Measurements from ENCODE around the gene CPTP.
A peak's percentile ranks its signal among the peaks of the same experiment; 100 is the strongest.

Gene CPTP
- total RNA-seq = 15.0 to 23.0 (median 21.8) reads per million in 3 donors

DNA sequence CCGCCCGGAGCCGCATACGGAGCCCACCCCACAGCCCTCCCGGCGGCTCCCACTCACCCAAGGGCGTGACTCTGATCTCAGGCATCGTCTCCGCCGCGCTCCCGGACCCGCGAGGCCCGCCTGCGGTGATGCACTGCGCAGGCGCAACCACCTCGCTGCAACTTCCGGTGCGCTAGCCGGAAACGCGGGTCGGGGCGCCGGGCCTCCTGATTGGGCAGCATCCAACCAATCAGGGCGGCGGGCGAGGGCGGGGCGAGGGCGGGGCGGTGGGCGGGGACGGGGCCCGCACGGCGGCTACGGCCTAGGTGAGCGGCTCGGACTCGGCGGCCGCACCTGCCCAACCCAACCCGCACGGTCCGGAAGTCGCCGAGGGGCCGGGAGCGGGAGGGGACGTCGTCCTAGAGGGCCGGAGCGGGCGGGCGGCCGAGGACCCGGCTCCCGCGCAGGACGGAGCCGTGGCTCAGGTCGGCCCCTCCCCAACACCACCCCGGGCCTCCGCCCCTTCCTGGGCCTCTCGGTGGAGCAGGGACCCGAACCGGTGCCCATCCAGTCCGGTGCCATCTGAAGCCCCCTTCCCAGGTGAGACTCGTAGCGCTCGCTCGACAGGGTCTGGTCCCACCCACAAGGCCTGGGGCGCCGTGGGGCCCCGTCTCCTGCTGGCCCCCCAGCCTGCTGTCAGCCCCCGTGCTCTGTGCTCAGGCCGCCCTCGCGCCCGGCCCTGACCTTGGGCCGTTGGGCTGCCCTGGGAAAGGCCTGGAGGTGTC is at the start of gene CPTP, which contains the start of gene INTS11:
Gene CPTP (plus strand): TSS at position 279 of the 764 bp plus-strand sequence. CDS start 2,109 bp downstream, outside the sequence.
Gene INTS11 (minus strand): TSS at position 137 of the 764 bp plus-strand sequence. CDS start 52 bp downstream, at position 85.
- Histone ChIP-seq H3K4me1 (ENCODE audit: control insufficient read depth, insufficient read depth, low read length, poor library complexity, severe bottlenecking) (peaks cover 34% of the 10 kb centered on the region), H3K27ac (ENCODE audit: insufficient read depth, low read length, poor library complexity, severe bottlenecking) (peak within 1 kb of the TSS; percentile 77), H3K4me3 (ENCODE audit: insufficient read depth, low read depth, low read length, poor library complexity, severe bottlenecking) (peak within 1 kb of the TSS; percentile 78), H3K36me3 (ENCODE audit: control insufficient read depth, insufficient read depth, low read length) (peaks cover 31% of the 10 kb centered on the region), H3K9me3 (ENCODE audit: control insufficient read depth, low read length) (no peaks in the 10 kb centered on the region), H3K27me3 (replicated peaks; ENCODE audit: control insufficient read depth, insufficient read depth, low read length, poor library complexity, severe bottlenecking) (no peaks in the 10 kb centered on the region)
- DNase-seq = peak; percentile 91 to 96 (median 95)

DNA sequence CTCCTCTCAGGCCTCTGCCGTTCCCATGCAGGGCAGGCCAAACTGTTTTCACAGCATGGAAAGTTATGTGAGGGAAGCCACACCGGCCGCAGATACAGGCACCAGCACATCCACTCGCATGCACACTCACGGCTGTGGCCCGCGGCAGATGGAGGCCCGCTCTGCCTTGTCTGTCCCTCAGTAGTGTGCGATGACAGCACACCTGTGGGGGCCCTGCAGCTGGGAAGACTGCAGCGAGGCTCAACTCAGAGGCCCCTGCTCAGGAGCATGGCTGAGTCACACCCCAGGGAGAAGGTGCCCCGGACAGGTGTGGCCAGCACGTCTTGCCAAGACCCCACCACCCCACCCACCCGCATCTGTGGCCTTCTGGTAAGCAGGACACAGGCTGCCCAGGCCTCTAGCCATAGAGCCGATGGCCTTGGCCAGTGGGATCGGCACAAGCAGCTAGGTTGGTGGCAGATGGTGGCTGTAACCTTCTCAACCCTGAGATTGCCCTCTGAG is 49.6 kb upstream of the CPTP start:
- H3K36me3 ChIP-seq (ENCODE audit: control insufficient read depth, insufficient read depth, low read length) = no peaks in the 10 kb centered on the region
- no peak for DNase-seq
- H3K27me3 ChIP-seq (replicated peaks; ENCODE audit: control insufficient read depth, insufficient read depth, low read length, poor library complexity, severe bottlenecking) = no peaks in the 10 kb centered on the region
- H3K4me1 ChIP-seq (ENCODE audit: control insufficient read depth, insufficient read depth, low read length, poor library complexity, severe bottlenecking) = peaks cover 27% of the 10 kb centered on the region
- H3K9me3 ChIP-seq (ENCODE audit: control insufficient read depth, low read length) = no peaks in the 10 kb centered on the region
- H3K27ac ChIP-seq (ENCODE audit: insufficient read depth, low read length, poor library complexity, severe bottlenecking) = no peak overlapping the region
- H3K4me3 ChIP-seq (ENCODE audit: insufficient read depth, low read depth, low read length, poor library complexity, severe bottlenecking) = no peak overlapping the region

DNA sequence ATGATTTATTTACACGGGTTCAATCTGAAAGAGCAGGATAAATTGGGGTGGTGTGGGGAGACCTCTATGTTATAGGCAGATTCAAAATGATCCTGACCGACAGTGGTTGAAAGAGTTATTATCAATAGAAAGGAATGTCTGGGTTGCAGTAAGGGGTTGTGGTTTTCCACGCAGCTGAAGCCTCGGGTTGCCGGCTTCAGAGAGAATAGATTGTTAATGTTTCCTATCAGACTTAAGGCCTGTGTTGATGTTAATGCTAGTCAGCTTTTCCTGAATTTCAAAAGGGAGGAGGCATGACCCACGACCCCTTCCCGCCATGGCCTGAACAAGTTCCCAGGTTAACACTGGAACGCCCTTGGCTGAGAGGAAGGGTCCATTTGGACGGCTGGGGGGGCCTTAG is 48.8 kb upstream of the CPTP start:
- Histone ChIP-seq H3K27ac (ENCODE audit: insufficient read depth, low read length, poor library complexity, severe bottlenecking) (no peak overlapping the region), H3K36me3 (ENCODE audit: control insufficient read depth, insufficient read depth, low read length) (no peaks in the 10 kb centered on the region), H3K27me3 (replicated peaks; ENCODE audit: control insufficient read depth, insufficient read depth, low read length, poor library complexity, severe bottlenecking) (no peaks in the 10 kb centered on the region), H3K4me3 (ENCODE audit: insufficient read depth, low read depth, low read length, poor library complexity, severe bottlenecking) (no peak overlapping the region), H3K4me1 (ENCODE audit: control insufficient read depth, insufficient read depth, low read length, poor library complexity, severe bottlenecking) (peaks cover 24% of the 10 kb centered on the region), H3K9me3 (ENCODE audit: control insufficient read depth, low read length) (no peaks in the 10 kb centered on the region)
- no peak for DNase-seq

DNA sequence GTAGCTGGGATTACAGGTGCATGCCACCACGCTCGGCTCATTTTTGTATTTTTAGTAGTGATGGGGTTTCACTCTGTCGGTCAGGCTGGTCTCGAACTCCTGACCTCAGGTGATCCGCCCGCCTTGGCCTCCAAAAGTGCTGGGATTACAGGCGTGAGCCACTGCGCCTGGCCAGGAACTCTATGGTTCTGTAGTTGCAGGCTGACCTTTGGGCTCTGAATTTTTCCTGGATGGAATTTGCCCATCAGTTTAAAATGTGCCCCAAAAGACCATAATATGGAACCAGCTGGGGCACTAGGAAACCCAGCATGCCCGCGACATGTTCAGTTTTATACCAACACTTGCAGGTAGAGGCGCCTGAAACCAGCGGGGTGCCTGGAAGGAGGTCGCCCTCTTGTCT is 46.0 kb upstream of the CPTP start:
- no peak for DNase-seq
- Histone ChIP-seq H3K27ac (ENCODE audit: insufficient read depth, low read length, poor library complexity, severe bottlenecking) (no peak overlapping the region), H3K4me1 (ENCODE audit: control insufficient read depth, insufficient read depth, low read length, poor library complexity, severe bottlenecking) (peaks cover 5% of the 10 kb centered on the region), H3K36me3 (ENCODE audit: control insufficient read depth, insufficient read depth, low read length) (no peaks in the 10 kb centered on the region), H3K9me3 (ENCODE audit: control insufficient read depth, low read length) (no peaks in the 10 kb centered on the region), H3K4me3 (ENCODE audit: insufficient read depth, low read depth, low read length, poor library complexity, severe bottlenecking) (no peak overlapping the region), H3K27me3 (replicated peaks; ENCODE audit: control insufficient read depth, insufficient read depth, low read length, poor library complexity, severe bottlenecking) (no peaks in the 10 kb centered on the region)

DNA sequence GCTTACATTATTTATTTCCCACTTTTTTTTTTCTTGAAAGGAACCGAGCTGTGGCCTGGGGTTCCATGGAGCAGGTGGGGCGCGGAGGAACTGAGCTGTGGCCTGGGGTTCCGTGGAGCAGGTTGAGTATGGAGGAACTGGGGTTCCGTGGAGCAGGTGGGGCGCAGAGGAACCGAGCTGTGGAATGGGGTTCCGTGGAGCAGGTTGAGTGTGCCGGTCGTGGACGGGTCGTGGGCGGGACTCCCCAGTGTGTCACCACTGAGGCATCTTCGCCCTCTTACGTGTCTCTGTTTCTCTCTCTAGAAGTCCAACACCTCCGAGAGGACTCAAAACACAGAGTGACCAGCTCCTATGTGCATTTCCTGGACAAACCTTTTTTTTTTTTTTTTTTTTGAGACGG is 45.6 kb upstream of the CPTP start:
- Histone ChIP-seq H3K9me3 (ENCODE audit: control insufficient read depth, low read length) (no peaks in the 10 kb centered on the region), H3K36me3 (ENCODE audit: control insufficient read depth, insufficient read depth, low read length) (no peaks in the 10 kb centered on the region), H3K4me1 (ENCODE audit: control insufficient read depth, insufficient read depth, low read length, poor library complexity, severe bottlenecking) (peaks cover 4% of the 10 kb centered on the region), H3K27ac (ENCODE audit: insufficient read depth, low read length, poor library complexity, severe bottlenecking) (no peak overlapping the region), H3K27me3 (replicated peaks; ENCODE audit: control insufficient read depth, insufficient read depth, low read length, poor library complexity, severe bottlenecking) (no peaks in the 10 kb centered on the region), H3K4me3 (ENCODE audit: insufficient read depth, low read depth, low read length, poor library complexity, severe bottlenecking) (no peak overlapping the region)
- no peak for DNase-seq

DNA sequence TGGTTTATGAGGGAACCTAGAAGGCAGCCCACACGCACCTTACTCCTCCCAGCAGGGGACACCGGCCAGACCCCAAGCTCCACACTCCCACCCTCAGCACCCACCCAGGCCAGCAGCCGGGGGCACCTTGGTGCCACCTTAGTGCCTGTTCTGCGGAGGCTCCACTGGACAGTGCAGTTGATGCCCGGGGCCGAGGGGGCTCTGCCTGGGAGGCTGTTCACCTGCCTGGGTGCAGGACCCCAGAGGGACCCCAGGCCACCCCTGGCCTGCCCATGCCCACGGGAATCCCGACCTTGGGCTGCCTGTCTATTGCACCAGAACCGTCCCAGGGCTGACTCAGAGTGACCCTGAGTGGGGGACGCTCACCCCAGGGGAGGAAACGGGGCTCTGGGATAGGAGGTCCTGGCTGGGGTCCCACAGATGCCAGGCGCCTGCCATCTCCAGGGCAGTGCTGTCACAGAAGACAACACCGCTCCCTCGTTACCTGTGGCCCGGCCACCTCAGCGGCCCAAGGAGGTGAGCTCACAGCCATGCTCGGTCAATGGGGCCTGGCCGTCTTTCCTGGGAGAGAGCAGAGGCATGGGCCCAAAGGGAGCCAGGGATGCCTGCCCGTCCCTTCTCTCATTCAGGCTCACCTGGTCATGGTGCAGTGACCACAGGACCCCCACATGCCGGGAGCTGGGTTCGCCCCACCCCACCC is 43.7 kb upstream of the CPTP start:
- Histone ChIP-seq H3K4me3 (ENCODE audit: insufficient read depth, low read depth, low read length, poor library complexity, severe bottlenecking) (no peak overlapping the region), H3K27me3 (replicated peaks; ENCODE audit: control insufficient read depth, insufficient read depth, low read length, poor library complexity, severe bottlenecking) (no peaks in the 10 kb centered on the region), H3K27ac (ENCODE audit: insufficient read depth, low read length, poor library complexity, severe bottlenecking) (no peak overlapping the region), H3K36me3 (ENCODE audit: control insufficient read depth, insufficient read depth, low read length) (no peaks in the 10 kb centered on the region), H3K9me3 (ENCODE audit: control insufficient read depth, low read length) (no peaks in the 10 kb centered on the region), H3K4me1 (ENCODE audit: control insufficient read depth, insufficient read depth, low read length, poor library complexity, severe bottlenecking) (no peaks in the 10 kb centered on the region)
- DNase-seq = no peak

DNA sequence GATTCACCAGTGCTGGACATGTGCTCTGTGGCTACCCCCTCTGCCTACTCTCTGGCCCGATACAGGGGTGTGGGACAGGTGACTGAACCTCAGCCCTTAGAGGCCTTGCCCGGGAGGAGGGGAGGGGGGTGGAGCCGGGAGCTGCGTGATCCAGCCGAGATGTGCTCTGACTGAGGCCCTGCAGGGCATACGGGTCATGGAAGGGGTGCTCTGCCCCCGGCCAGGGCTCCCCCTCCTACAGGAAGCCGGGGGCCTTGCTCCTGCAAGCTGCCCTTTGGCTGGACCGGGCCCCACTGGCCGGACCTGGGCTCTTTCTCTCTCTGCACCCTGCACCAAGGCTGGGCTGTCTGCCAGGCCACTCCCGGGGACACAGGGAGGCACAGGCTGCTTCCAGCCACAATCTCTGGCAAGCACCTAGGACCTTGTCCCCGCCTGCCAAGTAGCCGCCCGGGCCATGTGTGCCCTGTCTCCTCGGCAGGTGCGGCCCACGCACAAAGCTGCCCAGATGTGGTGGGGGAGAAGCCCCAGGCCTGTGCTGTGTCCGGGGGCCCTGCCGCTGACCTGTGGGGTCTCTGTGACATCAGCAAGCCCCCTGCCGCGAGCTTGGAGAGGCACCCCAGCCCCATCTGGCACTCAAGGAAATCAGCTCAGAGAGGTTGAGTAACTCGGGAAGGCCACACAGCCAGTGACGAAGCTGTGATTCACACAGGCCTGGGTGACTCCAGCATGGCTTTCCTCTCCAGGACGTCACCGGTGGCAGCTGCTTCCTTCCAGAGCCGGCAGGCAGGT is 42.9 kb upstream of the CPTP start:
- Histone ChIP-seq H3K4me1 (ENCODE audit: control insufficient read depth, insufficient read depth, low read length, poor library complexity, severe bottlenecking) (no peaks in the 10 kb centered on the region), H3K27me3 (replicated peaks; ENCODE audit: control insufficient read depth, insufficient read depth, low read length, poor library complexity, severe bottlenecking) (no peaks in the 10 kb centered on the region), H3K9me3 (ENCODE audit: control insufficient read depth, low read length) (no peaks in the 10 kb centered on the region), H3K27ac (ENCODE audit: insufficient read depth, low read length, poor library complexity, severe bottlenecking) (no peak overlapping the region), H3K4me3 (ENCODE audit: insufficient read depth, low read depth, low read length, poor library complexity, severe bottlenecking) (no peak overlapping the region), H3K36me3 (ENCODE audit: control insufficient read depth, insufficient read depth, low read length) (no peaks in the 10 kb centered on the region)
- no peak for DNase-seq

DNA sequence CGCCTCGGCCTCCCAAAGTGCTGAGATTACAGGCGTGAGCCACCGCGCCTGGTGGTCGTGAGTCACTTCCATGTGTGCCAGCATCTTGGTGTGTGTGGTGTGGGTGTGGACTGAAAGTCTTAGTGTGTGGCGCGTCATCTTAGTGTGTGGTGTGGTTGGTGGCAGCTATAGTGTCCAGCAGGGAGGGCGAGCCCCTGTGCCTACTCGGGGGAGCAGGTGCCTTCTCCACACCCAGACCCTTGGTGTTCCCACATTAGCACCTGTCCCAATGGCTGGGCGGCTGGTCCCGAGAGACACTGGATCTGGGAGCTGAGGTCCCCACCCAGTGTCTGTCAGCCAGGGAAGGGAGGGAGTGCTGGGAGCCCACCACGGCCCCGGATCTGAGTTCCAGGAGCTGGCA is 41.6 kb upstream of the CPTP start:
- H3K9me3 ChIP-seq (ENCODE audit: control insufficient read depth, low read length) = no peaks in the 10 kb centered on the region
- H3K27me3 ChIP-seq (replicated peaks; ENCODE audit: control insufficient read depth, insufficient read depth, low read length, poor library complexity, severe bottlenecking) = no peaks in the 10 kb centered on the region
- no peak overlapping the region for H3K4me3 ChIP-seq (ENCODE audit: insufficient read depth, low read depth, low read length, poor library complexity, severe bottlenecking)
- H3K4me1 ChIP-seq (ENCODE audit: control insufficient read depth, insufficient read depth, low read length, poor library complexity, severe bottlenecking) = no peaks in the 10 kb centered on the region
- H3K27ac ChIP-seq (ENCODE audit: insufficient read depth, low read length, poor library complexity, severe bottlenecking) = no peak overlapping the region
- no peaks in the 10 kb centered on the region for H3K36me3 ChIP-seq (ENCODE audit: control insufficient read depth, insufficient read depth, low read length)
- DNase-seq = no peak

DNA sequence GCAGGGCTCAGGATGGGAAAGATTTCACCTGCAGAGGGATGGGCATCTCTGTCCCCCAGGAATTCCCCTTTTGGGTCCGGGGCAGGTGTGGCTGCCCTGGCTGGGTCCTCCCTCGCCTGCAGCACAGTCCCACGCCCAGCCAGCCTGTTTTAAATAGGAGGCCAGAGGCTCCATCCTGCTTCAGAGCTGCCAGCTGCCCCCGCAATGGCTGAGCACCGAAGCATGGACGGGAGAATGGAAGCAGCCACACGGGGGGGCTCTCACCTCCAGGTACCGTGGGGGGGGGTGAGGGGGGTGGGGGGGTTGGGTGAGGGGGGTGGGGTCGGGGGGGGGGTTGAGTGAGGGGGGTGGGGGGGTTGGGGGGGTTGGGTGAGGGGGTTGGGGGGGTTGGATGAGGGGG is 40.8 kb upstream of the CPTP start:
- no peak for DNase-seq

More for the DNA sequence above, 40.8 kb upstream of the CPTP start:
- Histone ChIP-seq H3K27ac (ENCODE audit: insufficient read depth, low read length, poor library complexity, severe bottlenecking) (no peak overlapping the region), H3K9me3 (ENCODE audit: control insufficient read depth, low read length) (no peaks in the 10 kb centered on the region), H3K4me3 (ENCODE audit: insufficient read depth, low read depth, low read length, poor library complexity, severe bottlenecking) (no peak overlapping the region), H3K36me3 (ENCODE audit: control insufficient read depth, insufficient read depth, low read length) (no peaks in the 10 kb centered on the region), H3K27me3 (replicated peaks; ENCODE audit: control insufficient read depth, insufficient read depth, low read length, poor library complexity, severe bottlenecking) (no peaks in the 10 kb centered on the region), H3K4me1 (ENCODE audit: control insufficient read depth, insufficient read depth, low read length, poor library complexity, severe bottlenecking) (no peaks in the 10 kb centered on the region)
